GM18858 (cell line): ENCODE measurements around the gene GATAD2B.
"Not testable (repeated sequence)": the region's sequence is repeated elsewhere in the genome, so short reads cannot be mapped to it uniquely, and the experiment has no call there.

Experiments used
- ATAC-seq: cut with Tn5 transposase; IDR thresholded peaks from one replicate; pipeline ENCODE4 v1.9.1; 2021; ENCODE audit not compliant: unreplicated experiment

GATAD2B gene

DNA sequence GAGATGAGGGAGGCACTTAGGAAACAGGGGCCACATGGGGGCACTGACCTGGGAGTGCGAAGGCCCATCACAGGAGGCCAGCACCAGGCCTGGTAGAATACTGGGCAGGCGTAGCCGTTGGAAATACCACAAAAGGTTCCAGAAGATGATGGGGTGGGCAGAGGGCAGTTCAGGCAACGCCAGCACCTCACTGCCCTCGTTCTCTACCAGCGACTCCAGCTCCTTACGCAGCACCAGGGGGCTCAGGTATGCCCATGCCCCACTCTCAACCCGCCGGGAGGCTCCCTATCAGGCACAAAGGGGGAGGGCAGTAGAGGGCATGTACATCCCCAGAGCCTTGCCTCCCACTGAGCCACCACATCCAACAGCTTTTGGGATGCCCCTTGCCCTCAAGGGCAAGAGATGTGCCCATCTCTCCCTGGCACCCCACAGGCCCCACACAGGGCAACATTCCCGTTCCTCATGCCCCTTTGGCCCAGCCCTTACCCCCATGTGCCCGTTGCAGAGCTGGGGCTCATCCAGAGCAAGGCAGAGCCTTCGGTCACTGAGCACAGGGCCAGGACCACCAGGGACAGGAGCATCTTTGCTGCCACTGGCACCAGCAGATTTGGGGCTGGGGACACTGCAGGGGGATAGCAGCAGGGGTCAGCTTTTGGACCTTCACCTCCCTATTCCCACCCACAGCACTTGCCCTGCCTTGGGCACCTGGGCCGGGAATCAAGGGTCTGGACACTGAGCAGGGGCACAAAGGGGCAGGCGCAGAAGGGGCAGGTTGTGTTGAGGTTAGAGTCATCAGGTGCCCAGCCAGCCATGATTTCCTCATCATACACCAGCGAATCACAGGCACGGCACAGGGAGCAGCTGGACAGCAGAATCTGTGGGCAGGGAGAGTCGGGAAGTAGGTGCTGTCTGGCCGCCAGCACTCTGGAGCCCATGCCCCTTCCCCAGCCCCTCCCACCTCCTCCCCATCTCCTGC is 9.7 kb upstream of the GATAD2B start:
- no peak for ATAC-seq

DNA sequence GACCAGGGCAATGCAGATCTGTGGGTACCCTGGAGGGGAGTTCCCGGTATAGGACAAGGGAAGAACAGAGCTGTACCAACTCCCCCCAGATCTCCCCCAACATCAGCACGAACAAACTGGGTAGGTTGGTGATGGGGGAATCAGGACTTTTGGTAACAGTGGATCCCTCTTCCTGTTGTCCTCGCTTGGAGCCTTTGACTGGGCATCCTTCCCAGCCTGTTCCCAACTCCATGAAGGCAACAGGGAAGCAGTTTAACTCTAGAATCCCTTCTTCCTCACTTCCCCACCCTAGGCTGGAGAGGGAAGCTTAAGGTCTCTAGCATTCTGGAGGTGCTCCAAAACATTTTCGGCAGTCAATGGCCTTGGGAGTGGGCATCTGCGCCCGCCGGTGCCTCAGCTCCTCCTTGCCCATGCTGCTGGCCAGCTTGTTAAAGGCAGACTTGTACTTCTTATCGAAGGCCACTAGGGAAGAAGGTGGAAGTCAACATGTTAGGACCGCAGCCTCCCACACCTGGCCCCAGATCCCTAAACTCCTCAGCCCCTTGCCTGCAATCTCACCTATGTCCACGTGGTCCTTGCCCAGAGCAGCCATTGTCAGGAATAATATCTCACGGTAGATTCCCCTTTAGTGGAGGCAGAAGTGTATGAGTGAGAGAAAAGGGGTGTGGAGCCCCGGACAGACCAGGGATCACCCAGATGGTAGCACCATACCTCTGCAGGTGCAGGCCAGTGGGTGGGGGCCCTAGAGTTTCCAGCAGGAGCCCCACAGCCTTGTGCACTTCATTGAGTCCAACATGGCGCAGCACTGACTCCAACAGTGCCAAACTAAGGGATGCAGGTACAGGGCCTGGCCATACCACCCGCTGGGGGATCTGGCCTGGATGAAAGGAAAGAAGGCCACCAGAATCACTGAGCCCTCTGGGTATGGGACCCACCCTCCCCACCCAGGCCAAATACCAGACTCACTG is 7.5 kb upstream of the GATAD2B start:
- ATAC-seq, result no peak

DNA sequence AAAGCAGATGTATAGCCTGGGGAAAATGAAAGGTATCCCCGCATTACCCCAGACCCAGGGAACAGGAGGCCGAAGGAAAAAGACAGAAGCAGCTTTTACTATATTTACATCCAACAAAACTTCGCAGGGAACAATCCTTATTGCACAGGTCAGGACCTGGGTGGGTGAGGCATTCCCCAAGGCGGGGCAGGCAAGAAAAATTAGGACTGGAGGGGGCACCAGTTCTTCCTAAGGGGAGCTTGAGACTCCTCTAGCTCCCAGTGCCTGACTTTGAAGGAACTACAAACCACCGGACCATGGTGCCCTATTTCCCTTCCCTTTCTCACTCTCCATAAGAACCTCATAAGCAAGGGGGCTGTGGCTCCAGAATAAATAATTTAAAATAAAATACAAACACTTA is 6.7 kb upstream of the GATAD2B start:
- no peak for ATAC-seq

DNA sequence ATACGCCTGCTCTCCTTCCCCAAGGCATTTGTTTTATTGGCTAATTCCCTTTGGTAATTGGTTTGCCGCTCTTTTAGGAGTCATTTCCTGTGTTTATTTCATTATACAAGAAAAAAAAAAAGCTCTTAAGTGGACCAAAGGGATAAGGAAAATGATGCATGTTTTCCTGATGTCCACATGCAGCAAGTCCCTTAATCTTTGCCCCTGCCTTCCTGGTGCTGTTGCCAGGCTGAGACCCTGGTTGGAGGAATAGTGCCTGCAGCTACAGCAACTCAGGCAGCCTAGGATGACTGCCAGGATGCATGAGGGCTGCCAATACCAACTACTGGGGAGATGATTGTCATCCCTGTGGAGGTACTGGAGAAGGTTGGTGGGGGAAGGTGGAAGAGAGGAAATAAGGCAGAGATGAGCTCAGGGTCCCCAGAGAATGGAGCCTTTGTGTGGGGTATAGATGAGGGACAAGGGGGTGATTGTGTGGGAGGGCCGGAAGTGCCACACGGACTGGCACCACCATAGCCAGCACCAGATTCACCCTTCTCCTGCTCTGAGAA is 6.1 kb upstream of the GATAD2B start:
- ATAC-seq, result no peak

DNA sequence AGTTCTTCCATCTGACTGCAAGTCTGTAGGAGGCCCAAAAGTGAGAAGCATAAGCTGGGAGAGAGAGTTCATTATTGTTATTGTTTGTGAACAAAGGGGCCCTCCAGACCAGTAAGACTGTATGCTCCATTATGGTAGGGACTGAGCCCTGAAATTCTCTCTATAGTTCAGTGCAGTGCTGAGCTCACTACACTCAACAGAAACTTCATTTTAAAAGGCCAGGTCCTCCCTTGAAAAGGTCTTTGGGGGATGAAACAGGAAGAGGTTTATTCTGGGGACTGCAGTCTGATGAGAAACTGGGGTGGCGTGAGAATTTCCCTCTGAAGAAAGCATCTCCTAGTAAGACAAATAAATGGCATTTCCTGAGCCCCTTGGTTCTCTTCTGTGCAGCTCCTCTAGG is 5.5 kb upstream of the GATAD2B start:
- no peak for ATAC-seq

DNA sequence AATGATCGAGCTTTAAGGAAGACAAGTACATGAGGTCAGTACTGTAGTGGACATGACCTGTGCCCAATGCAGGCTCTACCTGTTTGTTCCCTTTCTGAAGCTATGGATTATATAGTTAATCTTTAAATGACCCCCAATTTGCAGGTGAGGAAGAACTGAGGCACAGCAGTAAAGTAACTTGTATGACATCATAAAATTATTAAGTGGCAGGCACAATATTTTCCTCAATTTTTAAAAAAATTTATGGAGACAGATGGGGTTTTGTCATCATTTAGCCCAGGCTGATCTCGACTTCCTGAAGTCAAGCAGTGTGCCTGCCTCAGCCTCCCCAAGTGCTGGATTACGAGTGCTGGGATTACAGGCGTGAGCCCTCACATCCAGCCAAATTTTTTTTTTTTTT is 3.6 kb upstream of the GATAD2B start:
- ATAC-seq, result no peak

DNA sequence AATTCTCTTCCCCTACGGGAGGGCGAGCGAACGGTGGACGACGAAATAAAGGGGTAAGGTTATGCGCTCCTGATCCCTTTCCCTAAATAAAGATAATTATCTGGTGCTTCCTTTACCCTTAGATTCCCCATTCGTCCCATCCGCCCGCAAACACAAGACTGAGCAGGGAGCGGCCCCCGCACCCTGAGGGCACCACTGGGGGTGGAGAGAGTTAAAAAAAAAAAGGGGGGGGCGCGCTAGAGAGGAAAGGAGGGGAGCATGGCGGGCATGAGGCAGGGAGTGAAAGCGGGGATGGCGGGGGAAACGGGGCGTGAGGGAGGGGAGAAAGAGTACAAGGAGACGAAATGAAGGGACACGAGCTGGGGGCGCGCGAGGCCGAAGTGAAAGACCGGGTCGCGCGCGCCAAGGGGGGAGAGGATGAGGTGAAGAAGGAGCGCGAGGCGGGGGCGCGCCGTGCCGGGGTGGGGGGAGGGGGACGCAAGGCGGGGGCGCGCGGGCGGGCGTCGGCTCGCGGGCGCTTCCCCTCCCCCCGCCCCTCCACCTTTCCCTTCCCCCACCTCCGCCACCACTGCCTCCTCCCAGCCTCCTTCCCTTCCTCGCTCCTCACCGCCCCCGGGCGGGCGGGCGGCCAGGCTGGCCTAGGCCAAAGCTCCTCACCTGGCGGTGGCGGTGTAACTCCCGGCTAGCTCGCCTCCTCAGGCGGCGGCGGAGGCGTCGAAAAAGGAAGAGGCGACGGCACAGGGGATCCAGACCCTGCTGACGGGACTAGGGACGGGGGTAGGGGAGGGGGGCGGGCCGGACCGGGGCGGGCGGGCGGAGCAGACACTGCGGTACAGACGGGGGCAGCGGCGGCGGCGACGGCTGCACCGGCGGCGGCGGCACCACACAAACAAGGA is 448 bp downstream of the GATAD2B start:
- ATAC-seq, result peak; percentile 4

DNA sequence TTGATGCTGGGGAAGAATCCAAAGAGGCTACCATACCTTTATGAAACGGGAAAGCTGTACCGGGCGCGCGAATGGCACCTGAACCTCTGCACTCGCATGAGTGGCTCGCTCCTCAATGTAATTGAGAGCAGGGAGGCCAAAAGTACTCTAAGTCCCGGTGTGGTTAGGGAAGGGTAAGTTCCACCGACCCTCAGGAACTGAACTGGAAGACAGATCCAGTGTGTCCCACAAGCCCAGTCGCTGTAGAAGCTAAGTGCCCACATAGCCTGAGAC is 1.0 kb downstream of the GATAD2B start:
- ATAC-seq, result no peak

DNA sequence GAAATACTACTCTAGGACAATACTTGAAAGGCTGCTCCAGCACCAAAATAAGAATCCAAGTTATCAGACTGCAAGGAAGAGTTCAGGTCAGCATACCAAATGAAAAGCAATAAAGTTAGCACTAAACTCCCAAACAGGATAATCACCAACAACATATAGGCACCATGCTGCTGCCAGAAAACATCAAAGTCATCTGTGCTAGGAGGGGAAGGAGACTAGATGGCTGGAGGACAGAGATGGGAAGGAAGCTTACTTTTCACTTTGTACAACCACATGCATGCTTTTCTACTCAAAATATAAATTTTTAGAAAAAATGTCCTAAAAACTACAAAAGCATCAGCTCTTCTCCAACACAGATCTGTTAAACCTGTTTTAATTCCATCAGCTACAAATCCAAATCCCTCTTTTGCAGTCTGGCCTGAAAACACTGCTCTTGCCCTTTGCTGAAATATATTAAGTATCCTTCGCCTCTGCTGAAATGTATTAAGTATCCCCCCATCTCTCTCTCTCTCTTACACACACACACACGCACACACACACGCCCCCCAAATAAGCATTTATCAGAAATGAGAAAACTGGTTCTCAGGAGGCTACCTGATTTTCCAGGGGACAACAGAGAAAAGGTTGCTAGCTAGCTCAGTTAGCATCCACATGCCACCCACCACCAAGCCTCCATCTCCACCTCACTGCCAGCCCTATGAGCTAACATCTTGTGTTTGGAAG is 1.5 kb downstream of the GATAD2B start:
- no peak for ATAC-seq

DNA sequence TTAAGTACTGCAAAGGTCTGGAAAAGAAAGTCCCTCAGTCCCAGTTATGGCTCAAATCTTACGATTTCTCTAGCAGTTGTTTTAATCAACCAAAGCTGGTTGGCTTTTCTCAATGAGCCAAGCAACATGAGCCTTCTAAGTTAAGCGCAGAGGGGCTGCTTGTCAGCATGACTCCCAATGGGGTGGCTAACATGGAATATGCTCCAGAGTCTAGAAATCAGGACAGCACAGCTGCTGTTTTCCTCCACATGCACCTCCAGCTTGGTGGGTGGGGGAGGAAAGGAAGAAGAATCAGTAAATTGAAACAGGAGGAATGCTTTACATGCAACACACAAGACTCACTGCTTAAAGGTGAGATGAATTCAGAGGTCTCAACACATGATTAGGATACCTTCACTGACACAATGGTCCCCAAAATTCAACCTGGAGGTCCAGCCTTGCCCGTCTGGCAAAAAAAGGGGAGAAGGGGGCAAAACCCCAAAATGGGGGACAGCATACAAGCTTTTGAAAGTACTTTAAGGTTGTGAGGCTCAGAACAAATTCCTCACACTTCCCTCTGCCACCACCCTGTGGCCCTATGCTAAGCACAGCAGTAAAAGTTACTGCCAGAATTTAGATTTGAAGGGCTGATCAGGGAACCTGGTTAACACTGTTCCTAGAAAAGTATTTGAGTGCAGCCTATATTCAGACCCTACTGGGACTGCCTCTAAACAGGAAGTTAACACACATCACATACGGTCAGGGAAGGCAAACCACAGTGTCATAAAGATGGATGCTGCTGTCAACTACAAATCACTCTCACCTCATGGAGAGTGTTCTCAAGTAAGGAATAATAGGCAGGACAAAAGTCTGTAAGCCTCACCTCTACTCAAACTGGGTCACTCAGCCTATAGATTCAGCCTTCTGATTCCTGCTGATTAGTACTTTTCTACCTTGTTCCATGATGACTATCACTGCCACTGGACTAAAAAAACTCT is 2.6 kb downstream of the GATAD2B start:
- ATAC-seq, result no peak

DNA sequence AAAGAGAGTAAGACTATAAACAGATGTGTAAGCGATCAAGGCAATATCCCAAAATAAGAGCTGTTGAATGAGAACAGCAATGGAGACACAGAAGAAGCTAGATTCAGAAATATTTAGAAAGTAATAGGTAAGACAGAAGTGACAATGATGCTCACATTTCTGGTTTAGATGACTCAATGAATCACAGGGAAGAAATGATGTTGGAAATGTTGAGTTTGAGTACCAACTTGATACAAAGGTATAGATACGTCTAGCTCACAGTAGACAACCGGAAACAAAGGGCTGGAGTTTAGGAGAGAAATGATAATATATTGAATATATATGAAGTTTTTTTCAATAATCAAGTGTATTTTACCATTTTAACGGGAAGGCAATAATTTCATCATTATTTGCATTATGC is 6.5 kb downstream of the GATAD2B start:
- ATAC-seq, result no peak

DNA sequence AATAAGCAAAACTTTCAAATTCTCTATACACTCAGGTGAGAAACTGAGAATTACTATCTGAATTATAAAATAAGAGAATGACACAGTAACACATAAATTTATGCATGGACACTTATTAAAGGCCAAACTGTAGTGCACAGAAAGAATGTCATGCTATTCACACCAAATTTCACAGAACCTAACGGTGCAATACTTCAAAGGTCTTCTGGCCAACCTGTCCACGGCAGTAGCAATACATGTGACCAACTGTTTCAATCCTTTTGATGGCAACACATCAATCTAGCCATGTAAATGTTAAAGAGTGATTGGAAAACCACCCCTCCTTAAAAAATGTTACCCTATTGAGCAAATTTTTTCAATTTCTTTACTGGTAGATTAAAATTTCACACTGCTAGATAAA is 10.4 kb downstream of the GATAD2B start:
- ATAC-seq, result no peak

DNA sequence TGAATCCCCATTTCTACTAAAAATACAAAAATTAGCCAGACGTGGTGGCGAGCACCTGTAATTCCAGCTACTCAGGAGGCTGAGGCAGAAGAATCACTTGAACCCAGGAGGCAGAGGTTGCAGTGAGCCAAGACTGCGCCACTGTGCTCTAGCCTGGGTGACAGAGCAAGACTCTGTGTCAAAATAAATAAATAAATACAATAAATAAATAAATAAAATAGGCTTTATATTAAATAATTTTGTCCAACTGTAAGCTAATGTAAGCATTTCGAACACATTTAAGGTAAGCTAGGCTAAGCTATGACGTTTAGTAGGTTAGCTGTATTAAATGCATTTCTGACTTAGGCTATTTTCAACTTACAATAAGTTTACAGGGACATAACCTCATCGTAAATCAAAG is 12.2 kb downstream of the GATAD2B start:
- not testable (repeated sequence) for ATAC-seq

DNA sequence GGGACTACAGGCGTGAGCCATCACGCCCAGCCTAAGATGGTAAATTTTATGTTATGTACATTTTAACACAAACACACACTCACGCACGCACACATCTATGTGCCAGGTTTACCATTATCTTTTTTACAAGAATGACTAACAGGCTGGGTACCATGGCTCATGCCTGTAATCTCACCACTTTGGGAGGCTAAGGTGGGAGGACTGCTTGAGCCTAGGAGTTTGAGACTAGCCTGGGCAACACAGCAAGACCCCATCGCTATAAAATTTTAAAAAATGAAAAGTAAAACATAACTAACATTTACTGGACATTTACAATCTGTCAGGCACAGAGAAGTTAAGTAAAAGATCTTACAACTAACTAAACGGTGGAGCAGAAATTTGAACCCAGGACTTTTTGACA is 14.7 kb downstream of the GATAD2B start:
- ATAC-seq, result no peak

DNA sequence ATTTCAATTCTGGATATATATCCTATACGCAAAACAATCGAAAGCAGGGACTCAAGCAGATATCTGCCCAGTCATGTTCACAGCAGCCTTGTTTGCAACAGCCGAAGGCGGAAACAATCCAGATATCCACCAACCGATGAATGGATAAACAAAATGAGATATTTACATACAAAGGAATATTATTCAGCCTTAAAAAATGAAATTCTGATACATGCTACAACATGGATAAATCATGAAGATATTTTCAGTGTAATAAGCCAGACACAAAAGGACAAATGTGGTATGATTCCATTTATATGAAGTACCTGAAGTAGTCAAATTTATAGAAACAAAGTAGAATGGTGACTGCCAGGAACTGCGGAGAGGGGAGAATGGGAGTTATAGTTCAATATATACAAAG is 15.6 kb downstream of the GATAD2B start:
- no peak for ATAC-seq

DNA sequence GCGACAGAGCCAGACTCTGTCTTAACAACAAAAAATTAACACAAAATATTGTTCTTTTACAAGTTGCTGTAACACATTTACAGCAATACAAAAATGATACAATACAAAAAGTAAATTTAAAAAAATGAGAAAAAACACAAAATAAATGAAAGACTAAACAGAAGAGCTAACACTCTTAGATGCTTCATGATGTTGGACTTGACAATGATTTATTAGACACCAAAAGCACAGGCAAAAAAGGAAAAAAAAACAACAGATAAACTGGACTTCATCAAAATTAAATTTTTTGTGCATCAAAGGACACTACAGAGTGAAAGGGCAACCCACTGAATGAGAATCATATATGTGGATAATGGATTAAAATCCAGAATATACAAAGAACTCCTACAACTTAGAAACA is 16.4 kb downstream of the GATAD2B start:
- ATAC-seq, result no peak

DNA sequence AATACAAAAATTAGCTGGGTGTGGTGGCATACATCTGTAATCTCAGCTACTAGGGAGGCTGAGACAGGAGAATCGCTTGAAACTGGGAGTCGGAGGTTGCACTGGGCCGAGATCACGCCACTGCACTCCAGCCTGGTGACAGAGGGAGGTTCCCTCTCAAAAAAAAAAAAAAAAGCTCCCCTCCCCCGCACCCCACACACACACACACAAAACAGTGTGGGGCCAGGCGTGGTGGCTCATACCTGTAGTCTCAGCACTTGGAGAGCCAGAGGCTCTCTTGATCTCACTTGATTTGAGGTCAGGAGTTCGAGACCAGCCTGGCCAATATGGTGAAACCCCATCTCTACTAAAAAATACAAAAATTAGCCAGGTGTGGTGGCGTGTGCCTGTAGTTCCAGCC is 16.9 kb downstream of the GATAD2B start:
- not testable (repeated sequence) for ATAC-seq

DNA sequence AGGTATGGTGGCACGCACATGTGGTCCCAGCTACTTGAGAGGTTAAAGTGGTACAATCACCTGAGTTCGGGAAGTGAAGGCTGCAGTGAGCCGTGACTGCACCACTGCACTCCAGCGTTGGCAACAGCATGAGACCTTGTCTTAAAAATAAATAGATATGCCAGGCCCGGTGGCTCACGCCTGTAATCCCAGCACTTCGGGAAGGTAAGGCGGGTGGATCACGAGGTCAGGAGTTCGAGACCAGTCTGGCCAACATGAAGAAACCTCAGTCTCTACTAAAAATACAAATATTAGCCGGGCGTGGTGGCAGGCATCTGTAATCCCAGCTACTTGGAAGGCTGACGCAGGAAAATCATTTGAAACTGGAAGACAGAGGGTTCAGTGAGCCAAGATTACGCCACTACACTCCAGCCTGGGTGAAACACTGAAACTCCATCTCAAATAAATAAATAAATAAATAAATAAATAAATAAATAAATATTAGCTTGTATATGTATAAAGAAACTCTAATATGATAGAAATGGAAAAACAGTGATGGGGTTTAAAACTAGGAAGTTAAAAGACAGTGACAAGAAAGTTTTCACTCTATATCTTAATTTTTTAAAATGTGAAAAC is 18.8 kb downstream of the GATAD2B start:
- no peak for ATAC-seq
